H9 (cell line): ENCODE results near the gene CFAP47. TPM values are rescaled to one million over a fixed set of nuclear protein-coding genes. Genes with fewer than 3 reads are reported as not detected.

Experiments
- DNase-seq: peaks from one replicate; pipeline ENCODE4 v3.0.0-alpha.2; 2017
- H2AFZ ChIP-seq: one replicate; pipeline ENCODE4 v1.6.1; 2013; ENCODE audit warnings: mild to moderate bottlenecking, low read length, control low read depth, moderate library complexity
- H2AK5ac ChIP-seq: 2 replicates; pipeline ENCODE4 v1.6.1; 2013; ENCODE audit warnings: low read length, control low read depth, mixed read lengths; ENCODE audit not compliant: insufficient read length
- H2BK120ac ChIP-seq: one replicate; pipeline ENCODE4 v1.6.1; 2013; ENCODE audit warnings: low read depth, mild to moderate bottlenecking, low read length, control low read depth, inconsistent platforms; ENCODE audit not compliant: poor library complexity, severe bottlenecking
- H2BK12ac ChIP-seq: 2 replicates; pipeline ENCODE4 v1.6.1; 2013; ENCODE audit warnings: low read length, control low read depth, mixed read lengths, low read depth; ENCODE audit not compliant: insufficient read length
- H2BK15ac ChIP-seq: 2 replicates; pipeline ENCODE4 v1.6.1; 2013; ENCODE audit warnings: low read depth, low read length, control low read depth
- H2BK20ac ChIP-seq: one replicate; pipeline ENCODE4 v1.6.1; 2013; ENCODE audit warnings: low read depth, mild to moderate bottlenecking, low read length, control low read depth, inconsistent platforms; ENCODE audit not compliant: poor library complexity, severe bottlenecking
- H2BK5ac ChIP-seq: 2 replicates; pipeline ENCODE4 v1.6.1; 2013; ENCODE audit warnings: low read length, control low read depth, mixed read lengths; ENCODE audit not compliant: insufficient read length
- H3K14ac ChIP-seq: 2 replicates; pipeline ENCODE4 v1.6.1; 2013; ENCODE audit warnings: low read length, control low read depth; ENCODE audit not compliant: insufficient read depth
- H3K18ac ChIP-seq: 2 replicates; pipeline ENCODE4 v1.6.1; 2013; ENCODE audit warnings: low read depth, mild to moderate bottlenecking, mixed read lengths, low read length, control low read depth; ENCODE audit not compliant: insufficient read length
- H3K23ac ChIP-seq: 2 replicates; pipeline ENCODE4 v1.6.1; 2013; ENCODE audit warnings: low read length, control low read depth, mixed read lengths, low read depth; ENCODE audit not compliant: insufficient read length
- H3K23me2 ChIP-seq: 2 replicates; pipeline ENCODE4 v1.6.1; 2013; ENCODE audit warnings: low read depth, mild to moderate bottlenecking, mixed read lengths, low read length, control low read depth; ENCODE audit not compliant: insufficient read length, poor library complexity, severe bottlenecking
- H3K27ac ChIP-seq: 2 replicates; pipeline ENCODE4 v1.5.1; 2013; ENCODE audit warnings: low read length, control low read depth, mixed read lengths, low read depth; ENCODE audit not compliant: insufficient read length
- H3K27me3 ChIP-seq: 2 replicates; pipeline ENCODE4 v1.6.1; 2013; ENCODE audit warnings: low read length, control low read depth, inconsistent platforms; ENCODE audit not compliant: insufficient read depth
- H3K4ac ChIP-seq: 2 replicates; pipeline ENCODE4 v1.6.1; 2013; ENCODE audit warnings: low read depth, mild to moderate bottlenecking, control low read depth, inconsistent platforms, low read length, moderate library complexity
- H3K4me1 ChIP-seq: 2 replicates; pipeline ENCODE4 v1.6.1; 2013; ENCODE audit warnings: low read length, control low read depth, inconsistent platforms; ENCODE audit not compliant: insufficient read depth
- H3K4me2 ChIP-seq: 2 replicates; pipeline ENCODE4 v1.6.1; 2013; ENCODE audit warnings: low read length, control low read depth, mixed read lengths; ENCODE audit not compliant: insufficient read length, insufficient read depth
- H3K56ac ChIP-seq: 2 replicates; pipeline ENCODE4 v1.6.1; 2013; ENCODE audit warnings: low read depth, mild to moderate bottlenecking, mixed read lengths, low read length, control low read depth; ENCODE audit not compliant: insufficient read length
- H3K79me1 ChIP-seq: 2 replicates; pipeline ENCODE4 v1.6.1; 2013; ENCODE audit warnings: low read depth, mild to moderate bottlenecking, moderate library complexity, low read length, control low read depth, inconsistent platforms; ENCODE audit not compliant: insufficient read depth, poor library complexity, severe bottlenecking
- H3K79me2 ChIP-seq: 2 replicates; pipeline ENCODE4 v1.6.1; 2013; ENCODE audit warnings: low read length, control low read depth, inconsistent platforms; ENCODE audit not compliant: insufficient read depth
- H3K9ac ChIP-seq: 2 replicates; pipeline ENCODE4 v1.6.1; 2013; ENCODE audit warnings: low read length, control low read depth, mixed read lengths; ENCODE audit not compliant: insufficient read length; ENCODE audit errors: extremely low read depth
- H3K9me3 ChIP-seq: one replicate; pipeline ENCODE4 v1.6.1; 2013; ENCODE audit warnings: low read depth, low read length, inconsistent platforms; ENCODE audit not compliant: control insufficient read depth
- H3T11ph ChIP-seq: one replicate; pipeline ENCODE4 v1.6.1; 2013; ENCODE audit warnings: mild to moderate bottlenecking, low read length, control low read depth, inconsistent platforms
- H4K20me1 ChIP-seq: one replicate; pipeline ENCODE4 v1.6.1; 2013; ENCODE audit not compliant: control insufficient read depth, insufficient read length, insufficient read depth
- H4K5ac ChIP-seq: 2 replicates; pipeline ENCODE4 v1.6.1; 2013; ENCODE audit warnings: low read depth, mild to moderate bottlenecking, mixed read lengths, low read length, control low read depth; ENCODE audit not compliant: insufficient read length
- H4K8ac ChIP-seq: replicated peaks from 2 replicates; pipeline ENCODE4 v1.6.1; 2013; ENCODE audit warnings: low read length, control low read depth, mixed read lengths, low read depth; ENCODE audit not compliant: insufficient read length
- H4K91ac ChIP-seq: 2 replicates; pipeline ENCODE4 v1.6.1; 2013; ENCODE audit warnings: low read depth, mild to moderate bottlenecking, moderate library complexity, mixed read lengths, low read length, control low read depth; ENCODE audit not compliant: insufficient read length
- H3K27ac Mint-ChIP-seq, 3 experiments: 2 replicates in 2 of 3; 3 replicates in 1 of 3; pipeline ENCODE4 v1.8.0; 2020 to 2021; ENCODE audit warnings: mixed read lengths in 3 of 3, mild to moderate bottlenecking in 1 of 3, moderate library complexity in 1 of 3
- H3K27me3 Mint-ChIP-seq: 2 replicates; pipeline ENCODE4 v1.8.0; 2021; ENCODE audit warnings: low read depth, mild to moderate bottlenecking, moderate library complexity, mixed read lengths
- H3K36me3 Mint-ChIP-seq, 3 experiments: 2 replicates in 2 of 3; 3 replicates in 1 of 3; pipeline ENCODE4 v1.8.0; 2020 to 2021; ENCODE audit warnings: low read depth in 3 of 3, mixed read lengths in 3 of 3; ENCODE audit not compliant: insufficient read depth in 1 of 3
- H3K4me1 Mint-ChIP-seq, 2 experiments: 2 replicates each; pipeline ENCODE4 v1.8.0; 2020; ENCODE audit warnings: mixed read lengths in 2 of 2
- H3K4me3 Mint-ChIP-seq, 2 experiments: 2 replicates in 1 of 2; 3 replicates in 1 of 2; pipeline ENCODE4 v1.8.0; 2020 to 2021; ENCODE audit warnings: mild to moderate bottlenecking in 2 of 2, mixed read lengths in 2 of 2, moderate library complexity in 1 of 2
- H3K9me3 Mint-ChIP-seq, 2 experiments: 2 replicates in 1 of 2; 3 replicates in 1 of 2; pipeline ENCODE4 v1.8.0; 2020; ENCODE audit warnings: mild to moderate bottlenecking in 2 of 2, mixed read lengths in 2 of 2, moderate library complexity in 1 of 2
- WGBS: extraction: QIAGEN DNeasy Blood & Tissue Kit; methylation state at CpG from one replicate; pipeline ENCODE4 v1.1.7; 2013; ENCODE audit warnings: missing lambda C conversion rate, low lambda C conversion rate, mixed read lengths; ENCODE audit not compliant: insufficient read length; ENCODE audit errors: extremely low coverage; 5-methylcytosine and 5-hydroxymethylcytosine counted together
- long read RNA-seq: library from polyadenylated mRNA; unstranded; transcript quantifications from one replicate; pipeline ENCODE4 v2.0.0, GENCODE V29; 2020
- total RNA-seq: library from RNA; stranded (reverse); gene quantifications from 2 replicates; pipeline ENCODE4 v1.2.1, GENCODE V29; 2021
- TF ChIP-seq, protein P1 (sequence below): fragments of 200-600 bp; sonication (generic); conservative IDR thresholded peaks from 3 replicates; pipeline ENCODE4 v1.8.0; 2021; ENCODE audit warnings: antibody characterized with exemption, mild to moderate bottlenecking

Gene CFAP47, protein sequence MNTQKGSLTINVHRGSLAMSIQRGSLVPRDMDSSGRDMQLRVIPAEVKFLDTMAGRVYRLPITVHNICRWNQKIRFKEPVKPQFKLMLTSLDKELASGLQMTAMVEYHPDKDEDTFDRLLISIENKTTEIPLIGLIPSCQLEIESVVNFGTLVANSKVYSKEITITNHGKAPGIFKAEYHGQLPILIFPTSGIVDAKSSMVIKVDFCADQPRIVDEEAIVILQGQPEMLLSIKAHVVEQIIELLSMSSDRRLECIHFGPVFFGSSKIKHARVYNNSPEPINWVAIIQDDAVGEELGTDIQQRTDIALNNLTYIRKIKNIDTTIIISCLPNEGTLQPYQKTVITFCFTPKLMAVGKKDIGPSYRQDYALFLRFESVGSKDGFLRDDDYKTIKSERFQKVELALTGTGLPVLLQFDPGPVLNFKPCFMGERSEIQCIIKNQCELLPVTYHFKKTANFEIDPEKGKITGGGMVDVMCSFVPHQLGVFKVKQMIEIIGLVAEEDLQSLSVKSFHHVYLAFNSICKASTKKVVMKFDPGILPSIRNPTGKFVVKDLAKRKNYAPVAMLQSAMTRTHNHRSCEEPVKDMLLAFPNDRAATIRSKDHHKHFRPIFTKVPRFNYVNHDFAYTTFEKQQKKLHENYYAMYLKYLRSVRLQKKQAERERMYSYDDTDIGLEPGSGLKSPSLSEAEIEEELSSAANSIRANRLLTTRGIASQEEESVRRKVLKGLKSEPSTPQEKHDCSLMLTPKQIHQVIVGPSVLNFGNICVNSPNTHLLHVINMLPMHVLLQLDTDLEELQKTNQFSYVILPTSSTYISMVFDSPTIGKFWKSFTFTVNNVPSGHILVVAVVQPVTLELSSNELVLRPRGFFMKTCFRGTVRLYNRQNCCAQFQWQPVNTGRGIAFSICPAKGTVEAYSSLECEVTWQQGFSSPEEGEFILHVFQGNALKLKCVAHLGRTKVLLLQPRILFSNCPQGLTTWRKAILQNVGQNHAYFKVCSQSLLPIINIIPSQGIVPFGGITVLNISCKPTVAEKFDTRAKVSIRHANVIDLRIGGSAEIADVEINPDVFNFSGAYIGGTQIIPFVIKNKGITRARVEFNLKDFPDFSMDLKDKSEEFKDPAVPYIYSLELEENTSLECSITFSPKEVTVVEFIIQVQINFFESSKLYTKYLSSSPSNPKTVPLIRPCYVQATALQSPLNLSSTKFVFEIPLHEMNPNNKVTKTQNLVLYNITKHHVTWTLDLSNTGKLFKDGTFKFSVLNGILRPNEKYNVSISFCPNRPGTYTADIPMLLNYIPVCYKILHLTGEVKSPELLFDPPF (N-terminal part only)
- total RNA-seq: 0.09 TPM in 1 of 2 replicates, not detected in the other
- long read RNA-seq: 0 reads

DNA sequence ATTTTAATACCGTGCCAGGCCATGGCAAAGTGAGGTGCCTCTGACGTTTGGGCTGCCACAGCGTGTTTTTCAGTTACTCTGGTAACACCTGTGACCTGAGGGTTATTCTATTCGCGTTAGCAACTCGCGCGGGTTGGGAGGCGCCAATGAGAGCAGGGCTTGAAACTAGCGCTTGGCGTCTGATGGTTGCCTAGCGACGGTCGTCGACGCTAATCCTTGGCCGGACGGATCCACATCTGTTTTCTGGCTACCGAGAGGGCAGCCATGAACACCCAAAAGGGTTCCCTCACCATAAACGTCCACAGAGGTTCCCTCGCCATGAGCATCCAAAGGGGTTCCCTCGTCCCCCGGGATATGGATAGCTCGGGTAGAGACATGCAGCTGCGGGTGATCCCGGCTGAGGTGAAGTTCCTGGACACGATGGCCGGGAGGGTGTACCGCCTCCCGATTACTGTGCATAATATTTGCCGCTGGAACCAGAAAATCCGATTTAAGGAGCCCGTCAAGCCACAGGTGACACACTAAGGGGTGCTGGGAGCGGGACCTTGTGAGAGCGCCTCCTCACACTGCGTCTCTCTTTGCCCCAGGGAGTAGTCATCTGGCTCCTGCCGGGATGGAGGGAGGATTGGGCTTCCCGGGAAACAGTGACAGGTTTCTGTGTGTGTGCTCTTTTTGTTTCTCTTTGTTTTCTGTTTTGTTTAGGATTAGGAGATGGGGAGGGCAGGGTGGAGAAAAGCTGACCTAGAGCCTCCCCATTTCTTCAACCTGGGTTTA is at the start of gene CFAP47:
TSS of gene CFAP47 (plus strand) at position 199 of the 774 bp plus-strand sequence. CDS start at position 265, 66 bp downstream.
- no peak within 1 kb of the TSS for H2BK15ac ChIP-seq
- no peak within 1 kb of the TSS for H3K9ac ChIP-seq
- no peak within 1 kb of the TSS for H3T11ph ChIP-seq
- H2AK5ac ChIP-seq: no peak within 1 kb of the TSS
- WGBS: no CpG with 5 or more reads among the region's 38 CpGs
- H3K56ac ChIP-seq: no peak within 1 kb of the TSS
- H3K4me1 ChIP-seq: no peaks in the 10 kb centered on the region
- Mint-ChIP-seq H3K36me3 (0 out of 7 replicates have a peak, but pooled peaks cover 0 to under 1% (median 0%) of the 10 kb centered on the region in 3 experiments), H3K27me3 (peaks cover 5% of the 10 kb centered on the region), H3K9me3 (peaks cover 58 to 63% of the 10 kb centered on the region in 2 experiments), H3K4me3 (peak within 1 kb of the TSS; percentile 66 to 79), H3K27ac (no peak within 1 kb of the TSS), H3K4me1 (no peaks in the 10 kb centered on the region)
- no peaks in the 10 kb centered on the region for H3K27me3 ChIP-seq
- H4K8ac ChIP-seq: no peak within 1 kb of the TSS
- H3K9me3 ChIP-seq: no peaks in the 10 kb centered on the region
- no peak within 1 kb of the TSS for H2BK12ac ChIP-seq
- no peak within 1 kb of the TSS for H3K14ac ChIP-seq
- no peak within 1 kb of the TSS for H2BK5ac ChIP-seq
- no peak within 1 kb of the TSS for H3K4ac ChIP-seq
- no peaks in the 10 kb centered on the region for H3K79me2 ChIP-seq
- no peak within 1 kb of the TSS for H3K23ac ChIP-seq
- no peak within 1 kb of the TSS for H2BK120ac ChIP-seq
- TF ChIP-seq, protein P1, sequence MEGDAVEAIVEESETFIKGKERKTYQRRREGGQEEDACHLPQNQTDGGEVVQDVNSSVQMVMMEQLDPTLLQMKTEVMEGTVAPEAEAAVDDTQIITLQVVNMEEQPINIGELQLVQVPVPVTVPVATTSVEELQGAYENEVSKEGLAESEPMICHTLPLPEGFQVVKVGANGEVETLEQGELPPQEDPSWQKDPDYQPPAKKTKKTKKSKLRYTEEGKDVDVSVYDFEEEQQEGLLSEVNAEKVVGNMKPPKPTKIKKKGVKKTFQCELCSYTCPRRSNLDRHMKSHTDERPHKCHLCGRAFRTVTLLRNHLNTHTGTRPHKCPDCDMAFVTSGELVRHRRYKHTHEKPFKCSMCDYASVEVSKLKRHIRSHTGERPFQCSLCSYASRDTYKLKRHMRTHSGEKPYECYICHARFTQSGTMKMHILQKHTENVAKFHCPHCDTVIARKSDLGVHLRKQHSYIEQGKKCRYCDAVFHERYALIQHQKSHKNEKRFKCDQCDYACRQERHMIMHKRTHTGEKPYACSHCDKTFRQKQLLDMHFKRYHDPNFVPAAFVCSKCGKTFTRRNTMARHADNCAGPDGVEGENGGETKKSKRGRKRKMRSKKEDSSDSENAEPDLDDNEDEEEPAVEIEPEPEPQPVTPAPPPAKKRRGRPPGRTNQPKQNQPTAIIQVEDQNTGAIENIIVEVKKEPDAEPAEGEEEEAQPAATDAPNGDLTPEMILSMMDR: no peak
- no peaks in the 10 kb centered on the region for H3K23me2 ChIP-seq
- H2BK20ac ChIP-seq: no peak within 1 kb of the TSS
- H3K4me2 ChIP-seq: peak within 1 kb of the TSS; percentile 92
- H4K91ac ChIP-seq: no peak within 1 kb of the TSS
- H2AFZ ChIP-seq: no peak within 1 kb of the TSS
- peak; percentile 74 for DNase-seq
- H4K5ac ChIP-seq: no peak within 1 kb of the TSS
- no peaks in the 10 kb centered on the region for H3K79me1 ChIP-seq
- H3K27ac ChIP-seq: no peak within 1 kb of the TSS
- H3K18ac ChIP-seq: no peak within 1 kb of the TSS
- H4K20me1 ChIP-seq: no peaks in the 10 kb centered on the region
